ENCODE data around the gene M6PR. TPM values are rescaled to one million over a fixed set of nuclear protein-coding genes. Genes with fewer than 3 reads are reported as not detected.
"Not testable (repeated sequence)": the region's sequence is repeated elsewhere in the genome, so short reads cannot be mapped to it uniquely, and the experiment has no call there.

M6PR gene
- total RNA-seq, 1 donor from 2014 or later = 113 TPM

GRCh38 chr12:8943565-8944186 lies 5.8 kb downstream of the M6PR start:
- H3K36me3 Mint-ChIP-seq = peaks cover 17% of the 10 kb centered on the region
- peaks cover 8% of the 10 kb centered on the region for H3K4me1 Mint-ChIP-seq
- no peak overlapping the region for H3K4me3 Mint-ChIP-seq
- no peaks in the 10 kb centered on the region for H3K9me3 ChIP-seq (ENCODE audit: low read depth)
- H3K27ac ChIP-seq = no peak overlapping the region
- H2AFZ ChIP-seq (replicated peaks) = no peak overlapping the region
- H3K79me2 ChIP-seq (ENCODE audit: low read depth) = peaks cover 43% of the 10 kb centered on the region
- H3K27me3 Mint-ChIP-seq (ENCODE audit: insufficient read depth, low read depth) = no peaks in the 10 kb centered on the region
- H3K27ac Mint-ChIP-seq = no peak overlapping the region
- TF ChIP-seq EZH2phosphoT487 (IDR thresholded peaks at IDR 0.05) (no peak), EZH2 (IDR thresholded peaks at IDR 0.05) (no peak)
- TF ChIP-seq, protein P1, sequence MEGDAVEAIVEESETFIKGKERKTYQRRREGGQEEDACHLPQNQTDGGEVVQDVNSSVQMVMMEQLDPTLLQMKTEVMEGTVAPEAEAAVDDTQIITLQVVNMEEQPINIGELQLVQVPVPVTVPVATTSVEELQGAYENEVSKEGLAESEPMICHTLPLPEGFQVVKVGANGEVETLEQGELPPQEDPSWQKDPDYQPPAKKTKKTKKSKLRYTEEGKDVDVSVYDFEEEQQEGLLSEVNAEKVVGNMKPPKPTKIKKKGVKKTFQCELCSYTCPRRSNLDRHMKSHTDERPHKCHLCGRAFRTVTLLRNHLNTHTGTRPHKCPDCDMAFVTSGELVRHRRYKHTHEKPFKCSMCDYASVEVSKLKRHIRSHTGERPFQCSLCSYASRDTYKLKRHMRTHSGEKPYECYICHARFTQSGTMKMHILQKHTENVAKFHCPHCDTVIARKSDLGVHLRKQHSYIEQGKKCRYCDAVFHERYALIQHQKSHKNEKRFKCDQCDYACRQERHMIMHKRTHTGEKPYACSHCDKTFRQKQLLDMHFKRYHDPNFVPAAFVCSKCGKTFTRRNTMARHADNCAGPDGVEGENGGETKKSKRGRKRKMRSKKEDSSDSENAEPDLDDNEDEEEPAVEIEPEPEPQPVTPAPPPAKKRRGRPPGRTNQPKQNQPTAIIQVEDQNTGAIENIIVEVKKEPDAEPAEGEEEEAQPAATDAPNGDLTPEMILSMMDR (IDR thresholded peaks at IDR 0.05) = no peak
- H4K20me1 ChIP-seq (ENCODE audit: low read depth) = peaks cover 26% of the 10 kb centered on the region
- H3K4me1 ChIP-seq = peaks cover 11% of the 10 kb centered on the region
- no peak for DNase-seq (ENCODE audit: low spot score)
- H3K36me3 ChIP-seq = no peaks in the 10 kb centered on the region
- H3F3A ChIP-seq (ENCODE audit: low read depth) = peaks cover 11% of the 10 kb centered on the region
- H3K9me3 Mint-ChIP-seq = no peaks in the 10 kb centered on the region
- no peak overlapping the region for H3K4me3 ChIP-seq
- H3K9ac ChIP-seq = no peak overlapping the region
- H3K27me3 ChIP-seq = no peaks in the 10 kb centered on the region
- no peak overlapping the region for H3K4me2 ChIP-seq

GRCh38 chr12:8941691-8942478 lies 7.6 kb downstream of the M6PR start:
- no peak overlapping the region for H3K4me3 Mint-ChIP-seq
- Histone ChIP-seq H3K27ac (no peak overlapping the region), H3K36me3 (no peaks in the 10 kb centered on the region), H3K4me2 (no peak overlapping the region), H3K27me3 (no peaks in the 10 kb centered on the region), H3K9ac (no peak overlapping the region), H3K79me2 (ENCODE audit: low read depth) (peaks cover 25% of the 10 kb centered on the region), H4K20me1 (ENCODE audit: low read depth) (peaks cover 8% of the 10 kb centered on the region), H3K9me3 (ENCODE audit: low read depth) (no peaks in the 10 kb centered on the region), H3F3A (ENCODE audit: low read depth) (peaks cover 10% of the 10 kb centered on the region), H3K4me3 (no peak overlapping the region), H3K4me1 (no peaks in the 10 kb centered on the region), H2AFZ (replicated peaks) (no peak overlapping the region)
- H3K9me3 Mint-ChIP-seq = no peaks in the 10 kb centered on the region
- no peak for DNase-seq (ENCODE audit: low spot score)
- no peaks in the 10 kb centered on the region for H3K4me1 Mint-ChIP-seq
- H3K27ac Mint-ChIP-seq = no peak overlapping the region
- no peaks in the 10 kb centered on the region for H3K27me3 Mint-ChIP-seq (ENCODE audit: insufficient read depth, low read depth)
- TF ChIP-seq, protein P1 (IDR thresholded peaks at IDR 0.05) = no peak
- no peak for TF ChIP-seq EZH2 (IDR thresholded peaks at IDR 0.05)
- no peak for TF ChIP-seq EZH2phosphoT487 (IDR thresholded peaks at IDR 0.05)
- H3K36me3 Mint-ChIP-seq = peaks cover 23% of the 10 kb centered on the region

- not testable (repeated sequence) for H3K4me3 Mint-ChIP-seq; H3K9me3 Mint-ChIP-seq; H3K9me3 ChIP-seq (ENCODE audit: low read depth); H3K27ac ChIP-seq; H3K27ac Mint-ChIP-seq; H3K27me3 ChIP-seq; H3K27me3 Mint-ChIP-seq (ENCODE audit: insufficient read depth, low read depth); H4K20me1 ChIP-seq (ENCODE audit: low read depth); H3K9ac ChIP-seq; DNase-seq (ENCODE audit: low spot score); H2AFZ ChIP-seq (replicated peaks); H3K4me1 Mint-ChIP-seq; H3K36me3 ChIP-seq; H3K79me2 ChIP-seq (ENCODE audit: low read depth); H3K4me2 ChIP-seq; H3K4me3 ChIP-seq; H3K4me1 ChIP-seq
- H3K36me3 Mint-ChIP-seq = peaks cover 35% of the 10 kb centered on the region
- H3F3A ChIP-seq (ENCODE audit: low read depth) = peaks cover 10% of the 10 kb centered on the region
Measured at GRCh38 chr12:8937842-8938442, 11.5 kb downstream of the M6PR start.
